ENCODE measurements around the gene B3GALT6.
A peak's percentile ranks its signal among the peaks of the same experiment; 100 is the strongest.
"Not testable (repeated sequence)": the region's sequence is repeated elsewhere in the genome, so short reads cannot be mapped to it uniquely, and the experiment has no call there.

Gene B3GALT6

GRCh38 chr1:1246577-1247340 lies 14.7 kb downstream of the B3GALT6 start, which contains the start of gene C1QTNF12:
C1QTNF12 (minus strand) TSS chr1:1246722; CDS start chr1:1246690, 32 bp downstream.
- DNase-seq: no peak

GRCh38 chr1:1247341-1247913 lies 15.4 kb downstream of the B3GALT6 start:
- DNase-seq: no peak

GRCh38 chr1:1248009-1248913 lies 16.2 kb downstream of the B3GALT6 start:
- not testable (repeated sequence) for DNase-seq

GRCh38 chr1:1250786-1251284 lies 18.8 kb downstream of the B3GALT6 start:
- DNase-seq: peak; percentile 97

GRCh38 chr1:1253314-1253713 lies 21.3 kb downstream of the B3GALT6 start:
- DNase-seq: no peak

- no peak for DNase-seq
Observed at GRCh38 chr1:1253972-1254666, 22.1 kb downstream of the B3GALT6 start.

- DNase-seq: no peak
Observed at GRCh38 chr1:1254667-1254998, 22.6 kb downstream of the B3GALT6 start.

GRCh38 chr1:1255078-1255477 lies 23.0 kb downstream of the B3GALT6 start:
- no peak for DNase-seq

- DNase-seq: no peak
Observed at GRCh38 chr1:1255611-1256010, 23.6 kb downstream of the B3GALT6 start.

- DNase-seq: no peak
Observed at GRCh38 chr1:1256956-1257871, 25.2 kb downstream of the B3GALT6 start.

- DNase-seq: no peak
Observed at GRCh38 chr1:1259119-1259488, 27.1 kb downstream of the B3GALT6 start.

GRCh38 chr1:1259540-1259939 lies 27.5 kb downstream of the B3GALT6 start:
- DNase-seq: no peak

GRCh38 chr1:1259951-1260600 lies 28.0 kb downstream of the B3GALT6 start:
- DNase-seq: peak; percentile 98

- peak; percentile 67 for DNase-seq
Observed at GRCh38 chr1:1260843-1261560, 29.0 kb downstream of the B3GALT6 start.

GRCh38 chr1:1262071-1262470 lies 30.0 kb downstream of the B3GALT6 start:
- no peak for DNase-seq

- DNase-seq: no peak
Observed at GRCh38 chr1:1262758-1263157, 30.7 kb downstream of the B3GALT6 start.

GRCh38 chr1:1264026-1264425 lies 32.0 kb downstream of the B3GALT6 start:
- no peak for DNase-seq

- no peak for DNase-seq
Observed at GRCh38 chr1:1264868-1265272, 32.8 kb downstream of the B3GALT6 start.

- DNase-seq: no peak
Observed at GRCh38 chr1:1267488-1268283, 35.6 kb downstream of the B3GALT6 start.

GRCh38 chr1:1268284-1268682 lies 36.2 kb downstream of the B3GALT6 start:
- no peak for DNase-seq
